T-cell (primary cell): Measurements from ENCODE around the gene APOH. TPM values are rescaled to one million over a fixed set of nuclear protein-coding genes. Genes with fewer than 3 reads are reported as not detected.

Experiments
- ATAC-seq, 4 experiments: fragments of 200-7000 bp in 3 of 4; fragments of 150-1000 bp in 1 of 4; cut with Tn5 transposase; replicated peaks in 1 of 4; 1 replicate in 3 of 4; 2 replicates in 1 of 4; pipeline ENCODE4 v1.10.0; 2021; ENCODE audit warnings: moderate library complexity in 3 of 4, mild to moderate bottlenecking in 2 of 4, moderate number of reproducible peaks in 1 of 4
- CTCF ChIA-PET, 2 donors: fragments of 300-600 bp; sonication (Branson Sonifier 250); formaldehyde crosslinking; loops; one replicate each; lab custom pipeline; 2022; ENCODE audit warnings: antibody characterized with exemption in 2 of 2; lab: Charles Lee
- POLR2A ChIA-PET, 2 donors: fragments of 300-600 bp; sonication (Branson Sonifier 250); formaldehyde crosslinking; loops; one replicate each; lab custom pipeline; 2022; ENCODE audit warnings: antibody characterized with exemption in 2 of 2; lab: Charles Lee
- DNase-seq, 35 experiments: peaks; one replicate each; pipeline versions ENCODE4 v3.0.0 to v3.0.0-alpha.2; 2013 to 2023
- H3K27ac ChIP-seq: one replicate; pipeline ENCODE4 v1.5.1; 2013; ENCODE audit warnings: low read length
- H3K27me3 ChIP-seq, 2 experiments: replicated peaks in 1 of 2; 1 replicate in 1 of 2; 2 replicates in 1 of 2; pipeline versions ENCODE4 v1.6.1 to v1.7.0; 2013; ENCODE audit warnings: low read length in 1 of 2, mixed read lengths in 1 of 2; ENCODE audit not compliant: control insufficient read depth in 2 of 2, insufficient read depth in 2 of 2; ENCODE audit errors: extremely low read depth in 1 of 2
- H3K36me3 ChIP-seq, 2 donors: 1 replicate in 1 of 2; 2 replicates in 1 of 2; pipeline versions ENCODE4 v1.6.1 to v1.7.0; 2013; ENCODE audit warnings: low read length in 1 of 2; ENCODE audit not compliant: control insufficient read depth in 2 of 2, insufficient read depth in 1 of 2; ENCODE audit errors: extremely low read depth in 1 of 2
- H3K4me1 ChIP-seq, 2 experiments: 1 replicate in 1 of 2; 2 replicates in 1 of 2; pipeline versions ENCODE4 v1.6.1 to v1.7.0; 2013; ENCODE audit warnings: low read length in 2 of 2, mixed read lengths in 1 of 2; ENCODE audit not compliant: insufficient read depth in 2 of 2, control insufficient read depth in 1 of 2; ENCODE audit errors: extremely low read depth in 1 of 2
- H3K4me3 ChIP-seq, 2 donors: 1 replicate in 1 of 2; 2 replicates in 1 of 2; pipeline versions ENCODE4 v1.5.1 to v1.7.0; 2013; ENCODE audit warnings: mild to moderate bottlenecking in 2 of 2, low read length in 1 of 2, moderate library complexity in 1 of 2; ENCODE audit not compliant: control insufficient read depth in 1 of 2; ENCODE audit errors: extremely low read depth in 1 of 2
- H3K9me3 ChIP-seq: 2 replicates; pipeline ENCODE4 v1.7.0; 2013
- H3K27ac Mint-ChIP-seq, 2 donors: one replicate each; pipeline ENCODE4 v1.8.0; 2020 to 2021; ENCODE audit warnings: mild to moderate bottlenecking in 2 of 2, mixed read lengths in 2 of 2
- H3K27me3 Mint-ChIP-seq, 2 donors: one replicate each; pipeline ENCODE4 v1.8.0; 2021 to 2022; ENCODE audit warnings: mixed read lengths in 2 of 2
- H3K36me3 Mint-ChIP-seq: one replicate; pipeline ENCODE4 v1.8.0; 2021; ENCODE audit warnings: mixed read lengths
- H3K4me1 Mint-ChIP-seq, 3 donors: one replicate each; pipeline ENCODE4 v1.8.0; 2020 to 2022; ENCODE audit warnings: mixed read lengths in 3 of 3, mild to moderate bottlenecking in 1 of 3
- H3K4me3 Mint-ChIP-seq, 3 donors: one replicate each; pipeline ENCODE4 v1.8.0; 2020 to 2022; ENCODE audit warnings: mild to moderate bottlenecking in 3 of 3, mixed read lengths in 3 of 3, moderate library complexity in 3 of 3
- H3K9me3 Mint-ChIP-seq, 3 donors: one replicate each; pipeline ENCODE4 v1.8.0; 2020 to 2022; ENCODE audit warnings: mixed read lengths in 3 of 3
- WGBS: methylation state at CpG from one replicate; pipeline ENCODE4 v1.1.5; 2013; ENCODE audit warnings: missing lambda C conversion rate; ENCODE audit not compliant: insufficient coverage; 5-methylcytosine and 5-hydroxymethylcytosine counted together
- total RNA-seq, 35 experiments: library from RNA in 6 of 35; stranded (reverse) in 6 of 35; fragments of 120-200 nt in 1 of 35; gene quantifications; one replicate each; pipeline versions ENCODE4 v1.2.1 to v1.2.4 and lab custom pipeline; 2013 to 2026

Gene APOH
- total RNA-seq (1 to 10 TPM in 3 of 5 donors, not detected in 2; 1.3 to 2.5 (median 2.0) TPM), total RNA-seq (lab: John Stamatoyannopoulos, UW) (0 to 0.17 (median 0) reads per million in 29 experiments)
- total RNA-seq (2013), result not detected

- WGBS, result 84% methylated on average over 10 of the region's 20 CpGs
- DNase-seq (no peak), ATAC-seq (no peak)
- Mint-ChIP-seq H3K27ac (no peak within 1 kb of the TSS), H3K4me3 (no peak within 1 kb of the TSS), H3K36me3 (no peaks in the 10 kb centered on the region), H3K27me3 (peaks cover 6 to 8% of the 10 kb centered on the region in 2 donors), H3K4me1 (peaks cover 7 to 12% (median 8%) of the 10 kb centered on the region in 3 donors), H3K9me3 (no peaks in the 10 kb centered on the region)
- Histone ChIP-seq H3K4me1 (no peaks in the 10 kb centered on the region), H3K36me3 (no peaks in the 10 kb centered on the region), H3K4me3 (no peak within 1 kb of the TSS), H3K27me3 (peaks cover 0 to 2% of the 10 kb centered on the region in 2 experiments), H3K27ac (no peak within 1 kb of the TSS), H3K9me3 (no peaks in the 10 kb centered on the region)
- CTCF ChIA-PET, result no interaction called here
- POLR2A ChIA-PET, result no interaction called here
Observed at GRCh38 chr17:66228887-66229782, at the start of gene APOH. Gene APOH (minus strand): TSS chr17:66229415. CDS start chr17:66229379, 36 bp downstream.

- H3K27ac ChIP-seq, result no peak overlapping the region
- H3K4me3 ChIP-seq, result no peak overlapping the region
- H3K9me3 ChIP-seq, result no peaks in the 10 kb centered on the region
- peaks cover 0 to 10% (median 4%) of the 10 kb centered on the region in 3 donors for H3K4me1 Mint-ChIP-seq
- H3K27me3 Mint-ChIP-seq, result no peaks in the 10 kb centered on the region
- H3K9me3 Mint-ChIP-seq, result no peaks in the 10 kb centered on the region
- DNase-seq, result no peak
- no peaks in the 10 kb centered on the region for H3K4me1 ChIP-seq
- 86% methylated on average over 2 of the region's 2 CpGs for WGBS
- peaks cover 0 to 3% of the 10 kb centered on the region in 2 experiments for H3K27me3 ChIP-seq
- no peak overlapping the region for H3K4me3 Mint-ChIP-seq
- no peak for ATAC-seq
- POLR2A ChIA-PET, result no interaction called here
- CTCF ChIA-PET, result no interaction called here
- no peaks in the 10 kb centered on the region for H3K36me3 Mint-ChIP-seq
- H3K36me3 ChIP-seq, result no peaks in the 10 kb centered on the region
- H3K27ac Mint-ChIP-seq, result no peak overlapping the region
Observed at GRCh38 chr17:66277191-66277590, 48.0 kb upstream of the APOH start.

- DNase-seq (no peak), ATAC-seq (no peak)
- H3K36me3 Mint-ChIP-seq, result no peaks in the 10 kb centered on the region
- H3K9me3 Mint-ChIP-seq, result no peaks in the 10 kb centered on the region
- H3K4me3 Mint-ChIP-seq, result no peak overlapping the region
- no peak overlapping the region for H3K27ac Mint-ChIP-seq
- no peaks in the 10 kb centered on the region for H3K9me3 ChIP-seq
- ChIA-PET CTCF (no interaction called here), POLR2A (interaction anchor here in 1 of 2 donors (0.6 kb wide), 1 partner anchor 129 kb away, joined by 3 read pairs; no protein-coding TSS in a partner anchor)
- WGBS, result 100% methylated on average over 3 of the region's 3 CpGs
- H3K27ac ChIP-seq, result no peak overlapping the region
- H3K4me3 ChIP-seq, result no peak overlapping the region
- H3K4me1 Mint-ChIP-seq, result peaks cover 0 to 10% (median 2%) of the 10 kb centered on the region in 3 donors
- H3K27me3 ChIP-seq, result peaks cover 0 to 7% of the 10 kb centered on the region in 2 experiments
- no peaks in the 10 kb centered on the region for H3K27me3 Mint-ChIP-seq
- H3K4me1 ChIP-seq, result no peaks in the 10 kb centered on the region
- H3K36me3 ChIP-seq, result no peaks in the 10 kb centered on the region
Observed at GRCh38 chr17:66276328-66276937, 47.2 kb upstream of the APOH start.

- H3K4me1 ChIP-seq, result no peaks in the 10 kb centered on the region
- DNase-seq (no peak), ATAC-seq (no peak)
- H3K27ac ChIP-seq, result no peak overlapping the region
- H3K9me3 Mint-ChIP-seq, result no peaks in the 10 kb centered on the region
- no peaks in the 10 kb centered on the region for H3K36me3 ChIP-seq
- H3K4me3 ChIP-seq, result no peak overlapping the region
- peaks cover 0 to 10% (median 2%) of the 10 kb centered on the region in 3 donors for H3K4me1 Mint-ChIP-seq
- ChIA-PET POLR2A (no interaction called here), CTCF (no interaction called here)
- 89% methylated on average over 6 of the region's 6 CpGs for WGBS
- peaks cover 0 to 7% of the 10 kb centered on the region in 2 experiments for H3K27me3 ChIP-seq
- H3K36me3 Mint-ChIP-seq, result no peaks in the 10 kb centered on the region
- H3K9me3 ChIP-seq, result no peaks in the 10 kb centered on the region
- H3K4me3 Mint-ChIP-seq, result no peak overlapping the region
- H3K27me3 Mint-ChIP-seq, result no peaks in the 10 kb centered on the region
- no peak overlapping the region for H3K27ac Mint-ChIP-seq
Observed at GRCh38 chr17:66275651-66276050, 46.4 kb upstream of the APOH start.

- Histone ChIP-seq H3K4me1 (no peaks in the 10 kb centered on the region), H3K27me3 (peaks cover 0 to 7% of the 10 kb centered on the region in 2 experiments), H3K27ac (no peak overlapping the region), H3K36me3 (no peaks in the 10 kb centered on the region), H3K9me3 (no peaks in the 10 kb centered on the region), H3K4me3 (no peak overlapping the region)
- H3K4me1 Mint-ChIP-seq, result peaks cover 0 to 10% (median 2%) of the 10 kb centered on the region in 3 donors
- no peak overlapping the region for H3K27ac Mint-ChIP-seq
- no peaks in the 10 kb centered on the region for H3K27me3 Mint-ChIP-seq
- ATAC-seq, result no peak
- no peak for DNase-seq
- H3K4me3 Mint-ChIP-seq, result no peak overlapping the region
- ChIA-PET CTCF (interaction anchor here in 1 of 2 donors (0.7 kb wide), 1 partner anchor 9 kb away, joined by 5 read pairs; no protein-coding TSS in a partner anchor), POLR2A (no interaction called here)
- H3K9me3 Mint-ChIP-seq, result no peaks in the 10 kb centered on the region
- no peaks in the 10 kb centered on the region for H3K36me3 Mint-ChIP-seq
Observed at GRCh38 chr17:66273586-66273848, 44.3 kb upstream of the APOH start.

GRCh38 chr17:66272811-66273585, 43.8 kb upstream of the APOH start:
- ChIA-PET CTCF (interaction anchor here (0.6 kb wide), 2 partner anchors 14 to 140 kb away, joined by 3 read pairs; no protein-coding TSS in a partner anchor), POLR2A (interaction anchor here in 1 of 2 donors (0.6 kb wide), 1 partner anchor 56 kb away, joined by 3 read pairs; no protein-coding TSS in a partner anchor)
- no peak overlapping the region for H3K27ac Mint-ChIP-seq

More at GRCh38 chr17:66272811-66273585, 43.8 kb upstream of the APOH start:
- no peaks in the 10 kb centered on the region for H3K4me1 ChIP-seq
- H3K36me3 ChIP-seq, result no peaks in the 10 kb centered on the region
- WGBS, result no CpG with 5 or more reads among the region's 5 CpGs
- H3K4me3 ChIP-seq, result no peak overlapping the region
- Mint-ChIP-seq H3K27me3 (no peaks in the 10 kb centered on the region), H3K4me1 (peaks cover 0 to 10% (median 2%) of the 10 kb centered on the region in 3 donors), H3K4me3 (no peak overlapping the region), H3K9me3 (no peaks in the 10 kb centered on the region), H3K36me3 (no peaks in the 10 kb centered on the region)
- no peak for ATAC-seq
- DNase-seq, result no peak
- H3K9me3 ChIP-seq, result no peaks in the 10 kb centered on the region
- H3K27ac ChIP-seq, result no peak overlapping the region
- H3K27me3 ChIP-seq, result peaks cover 0 to 7% of the 10 kb centered on the region in 2 experiments
